Lower leg skin (tissue), 4 donors: ENCODE data around the gene FGD4. TPM values are rescaled to one million over a fixed set of nuclear protein-coding genes. Genes with fewer than 3 reads are reported as not detected.

ENCODE experiments used
- DNase-seq, 2 donors: peaks; one replicate each; pipeline ENCODE4 v3.0.0-alpha.2; 2019; ENCODE audit warnings: low spot score in 2 of 2
- H3K4me3 ChIP-seq: fragments of 200-600 bp; sonication (generic); 2 replicates; pipeline ENCODE4 v1.5.1; 2017; ENCODE audit warnings: mild to moderate bottlenecking, low read depth; ENCODE audit not compliant: poor library complexity, severe bottlenecking
- CTCF ChIP-seq, 3 donors: fragments of 450-650 bp; IDR thresholded peaks; one replicate each; pipeline ENCODE4 v1.5.1; 2016; ENCODE audit warnings: antibody characterized with exemption in 3 of 3, mild to moderate bottlenecking in 3 of 3, moderate library complexity in 2 of 3
- POLR2A ChIP-seq, 2 donors: fragments of 450-650 bp; IDR thresholded peaks; one replicate each; pipeline ENCODE4 v1.6.1; 2016 to 2017; ENCODE audit warnings: antibody characterized with exemption in 2 of 2, mild to moderate bottlenecking in 1 of 2, moderate library complexity in 1 of 2
- WGBS, 2 donors: methylation state at CpG; one replicate each; pipeline ENCODE4 v1.1.5; 2018; 5-methylcytosine and 5-hydroxymethylcytosine counted together
- intact Hi-C: fragments of 100-400 bp; cut with DNase I; formaldehyde crosslinking; loops from one replicate; pipeline ENCODE4 v1.15.0; 2023; ENCODE audit warnings: low total_unique reads
- total RNA-seq, 4 donors: library from RNA; depleted of rRNA; stranded (reverse); fragments of >200 nt; gene quantifications; one replicate each; pipeline ENCODE4 v1.1.0, GENCODE V29; 2016

FGD4 gene
- total RNA-seq, 4 donors from 2014 or later: 40.0 to 62.8 (median 52.0) TPM

GRCh38 chr12:32496946-32497345 lies 97.6 kb downstream of the FGD4 start:
- no peak for TF ChIP-seq CTCF (IDR thresholded peaks at IDR 0.05)
- TF ChIP-seq POLR2A (IDR thresholded peaks at IDR 0.05): no peak
- intact Hi-C loops: no loop called here
- DNase-seq: no peak
- no peak overlapping the region for H3K4me3 ChIP-seq

- WGBS, 2 donors: 53 to 64% methylated on average over 4 of the region's 4 CpGs
- H3K4me3 ChIP-seq: no peak overlapping the region
- intact Hi-C loops: no loop called here
- DNase-seq: no peak
- no peak for TF ChIP-seq POLR2A (IDR thresholded peaks at IDR 0.05)
- TF ChIP-seq CTCF (IDR thresholded peaks at IDR 0.05): no peak
Observed at GRCh38 chr12:32497864-32498263, 98.5 kb downstream of the FGD4 start.

GRCh38 chr12:32499048-32499447 lies 99.7 kb downstream of the FGD4 start:
- DNase-seq: no peak
- H3K4me3 ChIP-seq: no peak overlapping the region
- intact Hi-C loops: no loop called here
- TF ChIP-seq POLR2A (IDR thresholded peaks at IDR 0.05) (no peak), CTCF (IDR thresholded peaks at IDR 0.05) (no peak)
- WGBS, 2 donors: 93% methylated on average over 6 of the region's 6 CpGs

GRCh38 chr12:32501835-32502333 lies 102.5 kb downstream of the FGD4 start:
- DNase-seq: peak in 1 of 2 donors; percentile 66
- WGBS, 2 donors: 40 to 52% methylated on average over 6 of the region's 6 CpGs
- TF ChIP-seq POLR2A (IDR thresholded peaks at IDR 0.05) (no peak), CTCF (IDR thresholded peaks at IDR 0.05) (no peak)
- H3K4me3 ChIP-seq: no peak overlapping the region
- intact Hi-C loops: no loop called here

- intact Hi-C loops: no loop called here
- 15 to 16% methylated on average over 3 of the region's 3 CpGs for WGBS, 2 donors
- TF ChIP-seq POLR2A (IDR thresholded peaks at IDR 0.05) (no peak), CTCF (IDR thresholded peaks at IDR 0.05) (no peak)
- DNase-seq: peak in 1 of 2 donors; percentile 64
- H3K4me3 ChIP-seq: no peak overlapping the region
Observed at GRCh38 chr12:32502693-32503502, 103.5 kb downstream of the FGD4 start.
